ENCODE results near the gene VWA3A. TPM values are rescaled to one million over a fixed set of nuclear protein-coding genes. Genes with fewer than 3 reads are reported as not detected.

Gene VWA3A
- total RNA-seq, 1 experiment from 2014 or later = 0.64 TPM

DNA sequence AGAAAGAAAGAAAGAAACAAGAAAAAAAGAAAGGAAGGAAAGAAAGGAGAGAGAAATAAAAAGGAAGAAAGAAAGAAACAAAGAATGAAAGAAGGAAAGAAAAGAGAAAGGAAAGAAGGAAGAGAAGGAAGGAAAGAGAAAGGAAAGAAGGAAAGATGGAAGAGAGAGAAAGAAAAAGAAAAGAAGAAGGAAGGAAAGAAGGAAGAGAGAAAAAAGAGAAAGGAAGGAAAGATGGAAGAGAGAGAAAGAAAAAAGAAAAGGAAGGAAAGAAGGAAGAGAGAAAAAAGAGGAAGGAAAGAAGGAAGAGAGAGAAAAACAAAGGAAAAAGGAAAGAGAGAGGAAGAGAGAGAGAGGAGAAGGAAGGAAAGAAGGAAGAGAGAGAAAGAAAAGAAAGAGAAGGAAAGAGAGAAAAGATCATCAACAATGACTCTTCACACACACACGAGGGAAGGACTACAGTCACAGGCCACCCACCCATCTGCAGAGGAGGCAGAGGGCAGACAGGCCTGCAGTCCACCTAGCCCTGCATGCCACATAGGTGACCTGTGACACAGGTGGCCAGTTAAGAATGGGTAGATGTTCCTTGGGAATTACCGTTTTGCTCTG lies 23.9 kb downstream of the VWA3A start:
- no TSS peak for BruUV-seq (replicated peaks)
- DNase-seq (ENCODE audit: low spot score) = no peak
- POLR2A ChIA-PET (ENCODE audit: low non-redundant PET) = no interaction called here
- H3K36me3 ChIP-seq (ENCODE audit: insufficient read depth, low read length, poor library complexity, severe bottlenecking) = no peaks in the 10 kb centered on the region
- TF ChIP-seq, protein P1, sequence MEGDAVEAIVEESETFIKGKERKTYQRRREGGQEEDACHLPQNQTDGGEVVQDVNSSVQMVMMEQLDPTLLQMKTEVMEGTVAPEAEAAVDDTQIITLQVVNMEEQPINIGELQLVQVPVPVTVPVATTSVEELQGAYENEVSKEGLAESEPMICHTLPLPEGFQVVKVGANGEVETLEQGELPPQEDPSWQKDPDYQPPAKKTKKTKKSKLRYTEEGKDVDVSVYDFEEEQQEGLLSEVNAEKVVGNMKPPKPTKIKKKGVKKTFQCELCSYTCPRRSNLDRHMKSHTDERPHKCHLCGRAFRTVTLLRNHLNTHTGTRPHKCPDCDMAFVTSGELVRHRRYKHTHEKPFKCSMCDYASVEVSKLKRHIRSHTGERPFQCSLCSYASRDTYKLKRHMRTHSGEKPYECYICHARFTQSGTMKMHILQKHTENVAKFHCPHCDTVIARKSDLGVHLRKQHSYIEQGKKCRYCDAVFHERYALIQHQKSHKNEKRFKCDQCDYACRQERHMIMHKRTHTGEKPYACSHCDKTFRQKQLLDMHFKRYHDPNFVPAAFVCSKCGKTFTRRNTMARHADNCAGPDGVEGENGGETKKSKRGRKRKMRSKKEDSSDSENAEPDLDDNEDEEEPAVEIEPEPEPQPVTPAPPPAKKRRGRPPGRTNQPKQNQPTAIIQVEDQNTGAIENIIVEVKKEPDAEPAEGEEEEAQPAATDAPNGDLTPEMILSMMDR (conservative IDR thresholded peaks at IDR 0.05; ENCODE audit: low read depth, low read length) = no peak
- TF ChIP-seq EZH2 (IDR thresholded peaks at IDR 0.05; ENCODE audit: borderline replicate concordance, low read depth, low read length, poor library complexity, severe bottlenecking) = no peak
- no peak overlapping the region for H3K4me3 ChIP-seq (ENCODE audit: low read depth, low read length, poor library complexity, severe bottlenecking)
- no peaks in the 10 kb centered on the region for H3K27me3 ChIP-seq (replicated peaks; ENCODE audit: insufficient read depth, low read depth, low read length, poor library complexity)
- no peak overlapping the region for H3K27ac ChIP-seq (ENCODE audit: low read depth, low read length, poor library complexity, severe bottlenecking)
- no peaks in the 10 kb centered on the region for H3K9me3 ChIP-seq (ENCODE audit: low read depth, low read length, poor library complexity, severe bottlenecking)
- intact Hi-C loops (cut with micrococcal nuclease; ENCODE audit: unreplicated experiment) = no loop called here
- CTCF ChIA-PET = no interaction called here
- no peaks in the 10 kb centered on the region for H3K4me1 ChIP-seq (ENCODE audit: insufficient read depth, low read length, poor library complexity, severe bottlenecking)

DNA sequence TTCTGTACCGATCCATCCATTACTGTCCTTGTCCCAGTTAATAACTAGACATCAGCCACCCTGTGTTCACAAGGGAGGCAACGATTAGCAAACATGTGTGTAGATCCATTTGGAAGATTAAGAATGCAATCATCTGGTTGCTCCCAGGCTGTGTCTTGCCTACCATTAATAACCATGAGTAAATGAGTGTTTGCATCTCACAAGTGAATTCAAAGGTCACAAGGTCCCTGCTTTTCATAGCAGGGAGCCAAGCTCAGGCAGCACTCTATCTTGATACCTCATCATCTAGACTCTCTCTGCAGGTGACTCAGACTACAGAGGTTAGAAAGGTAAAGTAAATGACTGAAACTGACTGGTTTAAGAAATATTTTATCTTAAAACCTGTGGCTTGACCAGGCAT lies 25.3 kb downstream of the VWA3A start:
- TF ChIP-seq, protein P1 (conservative IDR thresholded peaks at IDR 0.05; ENCODE audit: low read depth, low read length) = no peak
- no peak for TF ChIP-seq EZH2 (IDR thresholded peaks at IDR 0.05; ENCODE audit: borderline replicate concordance, low read depth, low read length, poor library complexity, severe bottlenecking)
- intact Hi-C loops (cut with micrococcal nuclease; ENCODE audit: unreplicated experiment) = no loop called here
- ChIA-PET POLR2A (ENCODE audit: low non-redundant PET) (no interaction called here), CTCF (no interaction called here)
- H3K27ac ChIP-seq (ENCODE audit: low read depth, low read length, poor library complexity, severe bottlenecking) = no peak overlapping the region
- BruUV-seq (replicated peaks) = no TSS peak
- H3K9me3 ChIP-seq (ENCODE audit: low read depth, low read length, poor library complexity, severe bottlenecking) = no peaks in the 10 kb centered on the region
- H3K4me3 ChIP-seq (ENCODE audit: low read depth, low read length, poor library complexity, severe bottlenecking) = no peak overlapping the region
- no peaks in the 10 kb centered on the region for H3K4me1 ChIP-seq (ENCODE audit: insufficient read depth, low read length, poor library complexity, severe bottlenecking)
- H3K36me3 ChIP-seq (ENCODE audit: insufficient read depth, low read length, poor library complexity, severe bottlenecking) = no peaks in the 10 kb centered on the region
- peak; percentile 16 for DNase-seq (ENCODE audit: low spot score)
- H3K27me3 ChIP-seq (replicated peaks; ENCODE audit: insufficient read depth, low read depth, low read length, poor library complexity) = no peaks in the 10 kb centered on the region

DNA sequence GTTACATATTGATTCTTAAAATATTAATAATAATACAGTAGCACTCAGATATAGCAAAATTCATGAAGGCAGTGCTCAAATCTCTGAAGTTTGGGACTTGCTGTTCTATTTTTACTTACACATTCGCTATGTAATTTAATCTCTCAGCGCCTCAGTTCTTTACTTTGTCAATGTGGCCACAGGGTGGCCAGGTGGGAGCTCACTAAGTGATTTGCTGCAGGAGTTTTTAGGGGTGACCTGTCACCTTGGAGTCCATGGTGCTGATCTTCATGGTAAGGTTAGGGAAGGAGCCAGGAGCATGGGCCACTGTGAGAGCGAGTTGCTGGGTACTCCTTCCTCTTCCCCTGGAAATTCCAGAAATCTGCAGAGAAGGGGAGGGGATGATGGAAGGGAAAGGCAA lies 28.1 kb downstream of the VWA3A start:
- TF ChIP-seq, protein P1 (conservative IDR thresholded peaks at IDR 0.05; ENCODE audit: low read depth, low read length) = no peak
- no peak for TF ChIP-seq EZH2 (IDR thresholded peaks at IDR 0.05; ENCODE audit: borderline replicate concordance, low read depth, low read length, poor library complexity, severe bottlenecking)
- no peak overlapping the region for H3K4me3 ChIP-seq (ENCODE audit: low read depth, low read length, poor library complexity, severe bottlenecking)
- intact Hi-C loops (cut with micrococcal nuclease; ENCODE audit: unreplicated experiment) = no loop called here
- ChIA-PET POLR2A (ENCODE audit: low non-redundant PET) (no interaction called here), CTCF (interaction anchor here (1.0 kb wide), 1 partner anchor 68 kb away, joined by 3 read pairs; no protein-coding TSS in a partner anchor)
- H3K36me3 ChIP-seq (ENCODE audit: insufficient read depth, low read length, poor library complexity, severe bottlenecking) = no peaks in the 10 kb centered on the region
- no peak overlapping the region for H3K27ac ChIP-seq (ENCODE audit: low read depth, low read length, poor library complexity, severe bottlenecking)
- H3K27me3 ChIP-seq (replicated peaks; ENCODE audit: insufficient read depth, low read depth, low read length, poor library complexity) = no peaks in the 10 kb centered on the region
- no peak for DNase-seq (ENCODE audit: low spot score)
- H3K9me3 ChIP-seq (ENCODE audit: low read depth, low read length, poor library complexity, severe bottlenecking) = no peaks in the 10 kb centered on the region
- no peaks in the 10 kb centered on the region for H3K4me1 ChIP-seq (ENCODE audit: insufficient read depth, low read length, poor library complexity, severe bottlenecking)
- no TSS peak for BruUV-seq (replicated peaks)
